Stimulated activated CD8-positive, alpha-beta memory T cell treated with anti-CD3 and anti-CD28 coated beads, Interleukin-7, amount 100 ng/mL, for 24 hours (primary cell): Measurements from ENCODE around the gene MED13L.

Experiments used
- DNase-seq: peaks from one replicate; pipeline ENCODE4 v3.0.0-alpha.2; 2020; ENCODE audit warnings: low read depth

The MED13L gene

DNA sequence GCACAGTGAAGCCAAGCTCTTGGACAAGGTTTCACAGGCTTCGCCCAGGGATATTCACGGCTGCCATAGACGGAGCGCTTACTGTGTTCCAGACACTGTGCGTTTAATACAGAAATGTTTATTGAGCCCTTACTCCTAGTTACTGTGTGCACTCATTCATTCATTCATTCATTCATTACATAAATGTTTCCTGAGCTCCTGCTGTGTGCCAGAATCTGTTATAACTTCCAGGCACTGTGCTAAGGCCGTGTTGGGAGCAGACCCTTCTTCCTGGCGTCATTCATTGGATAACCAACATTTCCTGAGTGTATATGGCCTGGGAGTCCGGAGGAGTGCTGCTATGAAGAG lies 760 bp upstream of the MED13L start:
- no peak for DNase-seq

DNA sequence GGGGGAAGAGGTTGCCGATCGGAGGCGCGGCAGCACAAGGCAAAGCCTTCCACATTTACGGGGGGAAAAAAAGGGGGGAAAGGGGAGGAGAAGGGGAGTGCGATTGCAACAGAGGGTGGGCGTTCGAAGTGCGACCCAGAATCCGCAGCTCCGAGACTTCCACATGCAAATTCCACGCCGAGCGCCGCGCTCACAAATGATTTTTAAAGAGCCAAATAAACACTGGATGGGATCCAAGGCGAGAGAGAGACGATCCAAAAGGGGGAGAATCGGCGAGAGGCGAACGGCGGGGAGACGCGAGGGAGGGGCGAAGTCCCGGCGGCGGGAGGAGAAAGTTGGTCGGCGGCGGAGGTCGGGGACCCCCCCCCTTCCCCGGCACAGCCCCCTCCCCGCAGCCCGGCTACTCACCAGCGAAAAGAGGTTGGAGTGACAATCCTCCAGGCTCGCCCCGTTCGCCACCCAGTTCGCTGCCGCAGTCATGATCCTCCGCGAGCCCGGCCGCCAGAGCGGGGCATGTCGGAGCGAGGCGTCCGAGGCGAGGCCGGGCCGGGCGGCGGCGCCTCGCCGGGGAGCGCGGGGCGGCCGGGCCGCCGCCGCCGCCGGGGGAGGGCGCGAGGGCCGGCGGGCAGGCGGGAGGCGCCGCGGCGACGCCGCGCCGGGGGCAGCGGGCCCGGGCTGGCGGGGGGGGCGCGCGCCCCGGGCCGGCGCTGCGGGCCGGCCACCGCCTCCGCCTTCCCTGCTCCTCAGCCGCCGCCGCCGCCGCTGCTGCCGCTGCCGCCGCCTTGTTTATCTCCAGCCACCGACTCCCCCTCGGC lies 634 bp downstream of the MED13L start:
- no peak for DNase-seq

DNA sequence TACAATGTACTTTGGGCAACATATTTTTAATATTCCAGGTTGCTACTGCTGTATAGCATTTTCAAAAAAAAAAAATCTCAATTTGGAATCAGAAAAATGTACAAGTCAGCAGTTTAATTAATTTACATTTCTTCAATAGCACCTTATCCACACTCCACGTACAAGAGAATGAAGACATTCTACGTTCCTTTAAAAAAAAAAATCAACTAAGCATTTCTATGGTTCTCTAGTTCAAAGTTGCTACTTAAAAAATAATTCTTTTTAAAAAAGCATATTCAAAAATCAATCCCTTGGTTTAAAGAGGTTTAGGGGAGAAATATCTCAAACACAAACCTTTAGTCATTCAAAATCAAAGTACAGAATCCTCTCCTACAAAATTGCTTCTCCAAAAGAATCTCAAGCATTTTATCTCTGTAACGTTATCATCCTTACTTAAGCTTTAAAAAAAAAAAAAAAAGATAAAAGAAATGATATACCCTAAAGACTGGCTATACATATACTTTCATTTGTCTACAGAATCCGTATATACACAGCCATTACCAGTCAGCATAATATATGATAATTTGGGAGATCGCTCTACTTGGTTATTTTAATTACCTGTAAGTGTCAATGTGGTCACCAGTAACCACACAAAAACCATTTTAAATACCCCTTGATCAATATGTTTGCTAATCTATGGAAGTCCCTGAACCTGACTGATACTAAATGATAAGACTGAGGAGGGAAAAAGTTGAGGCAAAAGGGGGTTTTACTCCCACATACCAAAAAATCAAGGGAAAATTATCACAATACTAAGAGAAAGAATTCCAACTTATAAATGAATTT lies 2.7 kb downstream of the MED13L start:
- no peak for DNase-seq

DNA sequence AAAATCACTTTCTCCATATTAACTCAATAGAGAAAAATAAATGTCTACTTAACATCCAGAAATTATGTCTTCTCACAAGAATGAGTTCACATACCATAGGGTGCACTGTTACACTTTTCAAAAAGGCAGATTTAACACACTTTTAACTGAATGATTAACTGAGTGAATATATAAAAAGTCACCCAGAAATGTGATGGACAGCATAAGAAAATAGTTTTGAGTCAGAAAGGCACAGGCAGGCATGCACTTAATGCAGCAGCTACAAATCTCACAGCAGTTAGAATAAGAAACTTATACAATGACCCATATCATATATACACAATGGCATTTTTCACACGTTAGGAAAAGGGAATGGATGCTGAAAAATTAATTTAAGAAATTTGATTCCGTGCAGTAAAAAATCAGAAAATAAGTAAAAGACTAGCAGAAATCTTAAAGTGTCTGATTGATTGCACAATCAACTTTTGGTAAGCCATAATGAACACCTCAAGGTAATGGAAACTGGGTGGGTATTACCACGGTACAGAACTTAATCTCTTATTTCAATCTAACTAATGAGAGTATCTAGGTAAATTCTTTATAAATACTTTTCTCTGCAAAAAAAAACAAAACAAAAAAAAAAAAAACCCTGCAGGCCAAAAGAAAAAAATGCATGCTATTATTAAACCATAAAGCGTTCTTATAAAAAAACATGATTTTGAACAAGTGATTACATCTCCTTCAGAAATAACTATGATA lies 3.5 kb downstream of the MED13L start:
- no peak for DNase-seq

DNA sequence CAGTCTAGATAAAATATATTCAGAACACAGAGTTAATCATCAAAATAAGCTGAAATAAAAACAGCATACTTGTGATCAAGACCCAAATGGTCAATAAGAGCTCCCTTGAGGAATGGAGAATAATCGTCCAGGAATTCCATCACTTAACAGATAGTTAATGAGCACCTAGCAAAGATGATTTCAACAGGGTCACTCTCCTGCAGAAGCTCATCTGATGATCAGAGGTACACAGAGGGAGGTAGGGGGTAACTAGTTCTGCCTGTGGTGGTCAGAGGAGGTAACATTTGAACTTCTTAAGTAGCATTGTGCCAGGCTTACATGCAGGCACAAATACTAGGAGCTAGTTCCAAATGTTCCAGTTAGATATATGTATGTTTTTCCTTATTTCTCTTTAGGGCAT lies 9.5 kb downstream of the MED13L start:
- no peak for DNase-seq

DNA sequence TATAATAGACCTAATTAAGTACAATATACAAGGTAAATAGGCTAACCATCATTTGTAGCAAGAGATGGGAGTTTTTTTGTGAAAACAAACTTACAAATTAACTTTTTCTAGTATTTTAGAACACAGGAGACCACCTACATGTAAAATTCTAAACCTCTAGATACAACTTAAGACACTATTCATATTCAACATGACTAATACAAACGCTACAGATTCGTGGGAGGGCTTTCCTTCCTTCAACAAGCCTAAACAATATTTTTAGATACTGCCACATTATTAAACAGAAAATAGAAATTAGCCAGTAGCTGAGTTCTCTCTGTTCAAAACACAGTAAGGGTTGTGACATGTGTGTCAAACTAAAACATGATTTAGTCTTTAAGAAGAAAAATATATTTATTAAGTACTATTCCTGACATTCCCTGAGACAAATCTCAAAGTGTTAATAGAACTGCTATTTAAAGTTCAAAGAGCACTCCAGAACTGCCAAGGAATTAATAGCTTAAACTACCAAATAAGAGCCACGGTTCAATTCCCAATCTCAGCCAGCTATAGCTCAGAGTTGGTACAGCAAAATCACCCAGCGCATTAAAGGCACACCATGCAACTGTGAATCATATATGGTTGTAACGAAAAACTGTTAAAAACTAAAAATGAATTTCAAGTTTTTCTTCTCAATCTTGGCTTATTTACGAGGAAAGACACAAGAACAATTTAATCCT lies 10.7 kb downstream of the MED13L start:
- DNase-seq = no peak

DNA sequence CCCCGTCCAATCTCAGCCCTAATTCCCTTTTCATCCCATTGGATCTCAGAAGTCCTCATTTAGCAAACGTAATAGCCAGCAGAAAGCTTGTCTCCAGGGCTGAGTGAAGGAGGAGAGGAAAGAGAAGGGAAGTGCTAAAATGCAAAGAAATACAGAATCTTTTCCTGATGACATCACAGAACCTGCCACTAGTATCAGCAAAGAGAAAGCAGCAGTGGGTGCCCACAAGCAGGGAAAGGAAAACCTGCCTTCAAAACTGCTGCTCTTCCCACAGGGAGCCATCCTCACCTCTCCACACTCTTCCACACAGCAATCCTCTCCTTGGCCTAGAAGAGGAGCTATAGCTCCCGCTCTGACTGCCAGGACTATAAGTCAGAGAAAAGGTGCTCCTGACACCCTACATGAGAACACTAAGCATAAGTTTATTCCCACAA lies 11.3 kb downstream of the MED13L start:
- DNase-seq = no peak

DNA sequence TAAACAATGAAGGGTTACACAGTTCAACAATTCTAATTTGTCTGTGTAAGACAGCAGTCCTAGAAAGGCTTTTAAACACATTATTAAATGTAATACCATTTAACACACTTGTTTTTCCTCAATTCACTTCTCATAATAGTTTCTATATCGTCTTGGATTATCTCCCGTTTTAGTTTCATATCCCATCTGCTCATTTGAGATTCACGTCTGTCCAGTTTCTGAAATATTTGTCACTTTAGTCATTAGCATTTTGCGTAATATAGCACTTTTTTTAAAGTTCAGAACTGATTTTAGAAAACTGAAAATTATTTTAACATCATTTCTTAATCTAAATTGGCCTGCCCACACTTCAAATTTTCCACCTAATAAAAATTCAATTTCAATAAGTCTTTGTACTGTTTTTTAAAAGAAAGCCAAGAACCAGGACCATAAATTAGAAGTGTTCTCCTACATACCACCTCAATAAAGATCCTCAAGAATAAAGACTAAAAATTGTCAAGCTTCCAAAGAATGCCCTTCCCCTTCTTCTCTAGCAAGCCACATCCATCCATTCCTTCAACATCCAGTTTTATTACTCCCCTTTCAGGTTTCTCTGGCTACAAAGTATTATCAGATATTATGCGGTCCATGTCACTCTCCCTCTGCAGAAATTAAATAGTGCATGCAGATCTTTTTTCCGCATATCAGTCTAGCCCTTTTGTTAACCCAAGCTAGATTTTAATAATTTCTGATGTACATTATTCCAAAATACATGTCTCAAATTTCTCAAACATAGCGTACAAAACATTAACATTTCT lies 11.9 kb downstream of the MED13L start:
- DNase-seq = no peak

DNA sequence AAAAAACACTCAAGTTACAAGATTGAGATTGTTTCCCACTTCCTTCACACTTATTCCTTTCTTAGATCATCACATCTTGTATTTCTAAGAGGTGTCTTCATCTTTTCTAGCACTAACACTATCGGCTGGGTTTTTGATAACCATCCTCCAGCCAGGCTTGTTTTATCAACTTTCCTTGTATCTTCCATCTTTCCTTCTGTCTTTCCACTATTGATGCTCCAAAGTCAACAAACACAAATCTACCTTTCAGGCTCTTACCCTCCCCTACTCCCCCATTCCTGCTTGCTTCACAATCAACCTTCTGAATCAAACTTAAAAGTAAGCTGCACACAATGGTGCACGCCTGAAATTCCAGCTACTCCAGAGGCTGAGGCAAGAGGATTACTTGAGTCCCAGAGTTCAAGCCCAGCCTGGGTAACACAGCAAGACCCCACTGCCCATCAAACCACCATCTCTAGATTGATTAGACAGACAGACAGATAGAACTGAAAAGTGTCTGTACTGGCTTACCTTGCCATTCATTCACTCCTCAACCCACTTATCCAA lies 12.9 kb downstream of the MED13L start:
- no peak for DNase-seq

DNA sequence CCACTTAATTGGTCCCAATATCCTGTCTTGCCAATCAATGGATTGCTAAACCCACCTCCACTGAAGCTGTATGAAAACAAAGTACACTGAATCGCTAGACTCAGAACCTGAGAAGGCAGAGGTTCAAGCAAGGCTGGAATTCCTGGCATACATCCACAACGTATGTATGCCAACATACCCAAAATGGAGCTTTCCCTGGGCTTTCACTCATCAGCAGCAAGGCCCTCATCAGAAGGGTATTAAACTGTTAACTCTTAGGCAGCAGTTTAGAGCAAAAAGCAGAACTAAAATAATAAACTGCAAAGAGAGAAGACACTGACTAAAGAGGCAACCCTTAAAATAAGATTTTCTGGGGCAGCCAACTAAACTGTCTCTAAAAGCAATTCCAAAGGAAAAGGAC lies 13.6 kb downstream of the MED13L start:
- DNase-seq = no peak

DNA sequence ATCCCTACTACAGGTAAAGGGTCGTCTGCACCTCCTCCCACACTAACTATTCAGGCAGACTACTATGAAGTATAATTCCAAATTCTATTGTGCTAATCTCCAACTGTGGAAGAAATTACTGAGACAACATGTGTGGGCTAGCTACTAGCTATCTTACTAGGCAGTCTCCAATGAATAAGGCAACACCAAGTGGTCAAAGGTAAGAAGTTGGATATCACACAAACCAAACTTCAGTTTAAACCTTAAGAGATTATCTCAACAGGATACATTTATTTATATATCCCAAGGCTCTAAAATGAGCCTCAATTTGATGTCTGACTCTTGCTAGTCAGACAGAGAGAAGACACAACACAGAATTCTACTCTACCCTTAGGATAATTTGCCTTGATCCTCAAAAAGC lies 14.1 kb downstream of the MED13L start:
- DNase-seq = no peak

DNA sequence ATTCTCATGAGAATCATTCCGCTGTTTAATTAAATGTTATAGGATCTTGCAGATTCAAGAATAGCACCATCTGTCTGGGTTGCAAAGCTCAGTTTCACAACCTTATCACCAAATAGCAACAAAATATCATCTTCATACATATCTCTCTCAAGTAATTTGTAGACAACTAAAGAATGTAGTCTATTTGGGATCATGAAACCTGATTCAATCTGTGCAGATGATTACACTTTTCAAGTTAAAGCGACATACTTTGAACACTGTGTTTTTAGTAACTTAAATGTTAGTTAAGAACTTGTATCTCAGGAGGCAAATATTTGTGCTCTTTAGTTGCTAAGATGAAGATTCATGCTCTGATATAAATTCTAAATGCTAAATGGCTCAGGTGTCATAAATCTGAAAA lies 14.8 kb downstream of the MED13L start:
- DNase-seq = no peak

DNA sequence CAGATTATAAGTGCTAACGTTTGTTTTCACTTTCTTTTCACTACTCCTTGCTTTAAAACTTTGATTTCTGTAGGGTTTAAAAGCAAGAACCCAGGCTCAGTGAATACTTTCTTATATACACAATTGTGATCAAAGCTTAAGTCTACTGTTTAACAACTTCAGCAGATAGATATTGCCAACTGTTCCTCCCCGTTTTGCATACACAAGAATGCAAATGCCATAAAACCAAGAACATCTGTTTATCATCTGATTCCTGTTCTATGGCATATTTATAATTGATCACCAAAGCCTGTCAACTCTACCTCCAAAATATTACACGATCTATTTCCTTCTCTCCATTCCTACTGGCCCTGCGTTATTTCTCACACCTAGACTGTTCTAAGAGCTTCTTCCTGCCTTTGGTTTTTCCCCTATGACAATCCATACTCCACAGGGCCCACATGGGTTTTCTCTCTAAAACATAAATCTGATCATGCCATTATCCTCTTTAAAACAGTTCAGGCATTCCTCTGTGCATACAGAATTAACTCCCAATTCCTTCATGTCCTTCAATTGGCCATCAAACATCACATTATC lies 15.9 kb downstream of the MED13L start:
- no peak for DNase-seq

DNA sequence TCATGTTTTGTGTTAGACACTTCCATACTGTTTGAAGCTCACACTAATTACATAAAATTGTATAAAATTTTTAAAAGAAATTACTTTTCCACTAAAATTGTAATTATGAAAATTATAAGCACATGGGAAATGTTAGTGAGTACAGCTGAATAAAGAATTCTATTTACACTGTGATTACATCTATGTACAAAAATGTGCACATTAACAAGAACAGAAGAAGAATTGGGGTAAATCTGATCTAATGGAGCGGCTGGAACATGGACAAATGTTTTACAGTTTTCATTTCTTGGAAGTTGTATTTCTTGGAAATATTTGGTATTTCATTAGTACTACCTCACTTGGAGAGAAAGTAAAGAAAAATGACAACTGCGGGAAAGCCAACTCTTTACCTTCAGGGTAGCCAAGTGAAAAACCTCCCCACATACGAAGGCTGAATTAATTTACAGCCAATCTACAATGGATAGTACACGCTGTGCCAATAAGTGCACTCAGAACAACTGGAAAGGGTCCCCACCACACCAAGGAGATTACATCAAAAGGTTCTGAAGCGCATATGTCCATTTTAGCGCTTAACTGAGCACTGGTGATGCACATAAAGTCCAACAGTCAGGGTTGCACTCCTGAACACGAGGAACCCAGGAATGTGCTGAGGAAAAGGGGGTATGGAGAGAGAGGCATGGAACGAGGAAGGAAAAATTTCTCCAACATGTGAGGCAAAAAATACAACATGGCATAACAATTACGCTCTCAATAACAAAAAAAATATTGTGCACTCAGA lies 17.5 kb downstream of the MED13L start:
- no peak for DNase-seq

DNA sequence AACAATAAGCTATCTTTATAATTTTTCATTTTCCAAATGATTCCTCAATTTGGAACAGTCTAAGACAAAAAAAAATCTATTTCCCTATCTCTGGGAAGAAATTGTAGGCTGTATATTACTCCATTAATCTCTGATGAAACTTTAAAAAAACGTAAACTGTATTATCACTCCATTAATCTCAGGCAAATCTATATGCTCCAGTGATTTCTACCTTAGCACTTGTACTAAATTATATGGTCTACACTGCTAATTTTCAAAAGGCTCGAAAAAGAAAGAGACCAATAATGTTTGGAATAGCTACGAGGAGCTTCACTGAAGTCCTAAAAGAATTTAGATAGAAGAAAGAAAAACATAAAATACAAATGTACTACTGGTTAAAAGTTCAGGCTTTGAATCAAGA lies 19.7 kb downstream of the MED13L start:
- DNase-seq = no peak

DNA sequence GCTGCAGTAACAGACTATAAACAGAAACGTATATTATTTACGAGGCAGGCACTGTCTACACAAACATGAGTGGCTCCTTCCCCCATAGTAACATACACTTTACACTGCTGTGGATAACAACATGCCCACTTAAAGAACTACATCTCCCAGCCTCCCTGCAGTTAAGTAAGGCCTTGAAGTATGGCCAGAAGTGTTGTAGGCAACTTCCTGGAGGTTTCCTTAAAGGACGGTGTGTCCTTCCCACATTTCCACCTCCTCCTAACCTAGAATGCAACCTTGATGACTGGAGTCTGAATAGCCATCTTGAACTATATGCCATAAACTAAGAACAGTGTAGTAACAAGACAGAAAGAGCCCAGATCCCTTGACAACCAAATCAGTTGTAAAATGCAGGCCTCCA lies 20.3 kb downstream of the MED13L start:
- DNase-seq = no peak

DNA sequence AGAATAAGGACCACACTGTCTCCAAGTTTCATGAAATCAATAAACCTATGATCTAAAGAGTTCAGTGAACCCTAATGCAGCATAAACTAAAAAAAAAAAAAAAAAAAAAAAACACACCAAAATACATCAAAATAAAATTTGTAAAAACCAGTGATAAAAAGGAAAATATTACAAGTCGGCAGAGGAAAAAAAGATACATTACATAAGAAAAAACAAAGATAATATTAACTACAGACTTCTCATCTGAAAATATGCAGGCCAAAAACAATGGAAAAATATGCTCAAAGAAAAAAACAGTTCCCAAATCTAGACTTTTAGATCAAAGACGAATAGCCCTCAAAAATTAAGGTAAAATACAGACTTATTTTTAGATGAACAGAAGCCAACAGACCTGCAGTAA lies 27.6 kb downstream of the MED13L start:
- no peak for DNase-seq

DNA sequence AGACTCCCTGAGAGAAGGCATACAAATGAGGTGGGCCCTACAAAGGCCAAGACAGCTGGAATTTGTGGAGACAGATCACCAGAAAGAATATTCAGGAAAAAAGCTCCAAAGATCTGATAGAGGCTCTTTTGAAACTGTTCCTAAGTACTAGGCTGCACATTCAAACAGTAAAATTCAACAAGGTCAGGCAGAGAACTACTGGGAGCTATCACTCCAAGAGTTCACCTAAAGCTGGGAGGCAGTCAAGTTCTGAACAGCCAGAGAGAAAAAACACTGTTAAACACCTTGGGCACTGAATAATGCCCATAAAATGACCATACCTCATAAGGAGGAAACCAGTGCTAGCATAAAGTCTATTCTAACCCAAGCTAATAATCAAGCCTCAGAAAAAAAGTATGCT lies 28.6 kb downstream of the MED13L start:
- DNase-seq = no peak

DNA sequence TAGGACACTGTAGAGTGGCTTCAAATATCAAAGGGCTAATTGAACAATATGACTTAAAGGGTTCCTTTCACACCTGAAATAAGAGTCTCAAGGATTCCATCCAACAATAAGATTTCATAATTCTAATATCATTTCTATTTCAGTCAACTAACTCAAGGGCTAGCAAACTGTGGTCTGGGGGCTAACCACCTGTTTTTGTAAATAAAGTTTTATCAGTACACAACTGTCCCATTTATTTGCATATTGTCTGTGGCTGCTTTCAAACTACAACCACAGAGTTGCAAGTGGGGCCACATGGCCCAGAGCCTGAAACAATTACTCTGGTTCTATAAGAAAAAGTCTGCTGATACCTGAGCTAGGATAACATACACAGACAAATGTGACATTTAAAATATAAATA lies 29.1 kb downstream of the MED13L start:
- DNase-seq = no peak

DNA sequence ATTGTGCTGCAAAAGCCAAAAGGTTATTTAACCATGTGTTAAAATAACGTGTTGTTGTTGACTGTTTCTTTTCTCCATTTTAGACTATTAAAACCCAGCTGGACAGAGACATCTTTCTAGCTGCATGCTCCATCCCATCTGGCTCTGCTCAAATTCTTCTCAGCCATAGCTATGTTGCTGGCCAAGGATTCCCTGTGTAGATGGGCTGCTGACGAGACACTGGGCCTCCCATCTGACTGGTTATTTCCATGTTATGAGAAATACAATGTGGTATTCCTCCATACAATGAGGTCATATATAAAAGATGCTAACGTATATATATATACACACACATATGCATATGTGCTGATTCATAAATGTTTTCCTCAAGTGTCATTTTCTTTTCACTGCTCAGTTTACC lies 30.1 kb downstream of the MED13L start:
- no peak for DNase-seq
